ENCODE data around the gene GRPEL1. TPM values are rescaled to one million over a fixed set of nuclear protein-coding genes. Genes with fewer than 3 reads are reported as not detected.

GRPEL1 gene
- total and polyA plus RNA-seq, 2 of the 13 experiments (the other 11 are each of a cell fraction or from before 2014, with no cell fraction given): 32.3 to 141 TPM

GRCh38 chr4:7034262-7035081, 33.4 kb downstream of the GRPEL1 start (continued):
- TF ChIP-seq ZNF180 (CRISPR knock-in tag; IDR thresholded peaks at IDR 0.05; ENCODE audit: borderline replicate concordance, low read depth): peak; percentile 63; the same call in 1 of the 2 replicates
- TF ChIP-seq BRCA1 (CRISPR knock-in tag; IDR thresholded peaks at IDR 0.05): no peak
- peak; percentile 61; the same call in 1 of the 2 replicates for TF ChIP-seq ZNF574 (CRISPR knock-in tag; IDR thresholded peaks at IDR 0.05)
- peak; percentile 92 for TF ChIP-seq ZNF772 (CRISPR knock-in tag; IDR thresholded peaks at IDR 0.05)
- no peak for TF ChIP-seq ZNF557 (CRISPR knock-in tag; IDR thresholded peaks at IDR 0.05)
- no peak for TF ChIP-seq RNF219 (CRISPR knock-in tag; IDR thresholded peaks at IDR 0.05)
- peak; percentile 69 for TF ChIP-seq CTCF (CRISPR knock-in tag; IDR thresholded peaks at IDR 0.05)
- no peak for TF ChIP-seq SNAI1 (CRISPR knock-in tag; IDR thresholded peaks at IDR 0.05; ENCODE audit: borderline replicate concordance)
- no peak for TF ChIP-seq CENPX (CRISPR knock-in tag; IDR thresholded peaks at IDR 0.05)
- TF ChIP-seq ZNF615 (CRISPR knock-in tag; IDR thresholded peaks at IDR 0.05; ENCODE audit: borderline replicate concordance): no peak
- TF ChIP-seq DNMT3B (CRISPR knock-in tag; conservative IDR thresholded peaks at IDR 0.05): no peak
- no peak for TF ChIP-seq TBP (CRISPR knock-in tag; IDR thresholded peaks at IDR 0.05)
- peak; percentile 91 for TF ChIP-seq JUN (CRISPR knock-in tag; IDR thresholded peaks at IDR 0.05)
- peak; percentile 70 for TF ChIP-seq ZNF350 (CRISPR knock-in tag; IDR thresholded peaks at IDR 0.05; ENCODE audit: borderline replicate concordance, low read depth)
- TF ChIP-seq ZNF512 (CRISPR knock-in tag; IDR thresholded peaks at IDR 0.05): no peak
- TF ChIP-seq MEIS1 (CRISPR knock-in tag; IDR thresholded peaks at IDR 0.05; ENCODE audit: borderline replicate concordance): peak; percentile 86; the same call in 1 of the 2 replicates
- TF ChIP-seq SIX4 (CRISPR knock-in tag; IDR thresholded peaks at IDR 0.05): no peak
- no peak for TF ChIP-seq CEBPB (IDR thresholded peaks at IDR 0.05; ENCODE audit: borderline replicate concordance, low read depth, low read length)
- TF ChIP-seq SP4 (CRISPR knock-in tag; IDR thresholded peaks at IDR 0.05): peak; percentile 13; the same call in 1 of the 2 replicates

Data from HepG2 (cell line).